Astrocyte of the hippocampus (primary cell): ENCODE measurements around the gene HEATR1.
"Not testable (repeated sequence)": the region's sequence is repeated elsewhere in the genome, so short reads cannot be mapped to it uniquely, and the experiment has no call there.

Experiments
- DNase-seq: peaks from one replicate; pipeline ENCODE4 v3.0.0; 2011; ENCODE audit warnings: low read depth, low spot score

The HEATR1 gene

DNA sequence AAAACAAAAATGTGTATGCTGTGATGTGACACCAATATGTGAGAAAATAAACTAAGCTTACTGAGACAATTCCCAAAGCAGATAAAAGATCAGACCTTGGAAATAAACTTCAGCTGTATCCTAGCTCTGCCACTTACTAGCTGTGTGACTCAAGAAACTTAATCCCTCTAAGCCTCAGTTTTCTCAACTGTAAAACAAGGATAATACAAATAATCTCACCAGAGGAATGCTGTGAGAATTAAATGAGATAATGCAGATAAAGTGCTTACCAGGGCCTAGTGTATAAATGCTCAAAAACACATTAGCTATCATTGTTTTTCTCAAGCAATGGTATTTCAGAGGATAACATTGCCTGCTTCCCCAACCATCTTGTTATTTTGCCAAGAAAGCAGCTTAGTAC, 2.1 kb downstream of the HEATR1 start:
- DNase-seq: no peak

DNA sequence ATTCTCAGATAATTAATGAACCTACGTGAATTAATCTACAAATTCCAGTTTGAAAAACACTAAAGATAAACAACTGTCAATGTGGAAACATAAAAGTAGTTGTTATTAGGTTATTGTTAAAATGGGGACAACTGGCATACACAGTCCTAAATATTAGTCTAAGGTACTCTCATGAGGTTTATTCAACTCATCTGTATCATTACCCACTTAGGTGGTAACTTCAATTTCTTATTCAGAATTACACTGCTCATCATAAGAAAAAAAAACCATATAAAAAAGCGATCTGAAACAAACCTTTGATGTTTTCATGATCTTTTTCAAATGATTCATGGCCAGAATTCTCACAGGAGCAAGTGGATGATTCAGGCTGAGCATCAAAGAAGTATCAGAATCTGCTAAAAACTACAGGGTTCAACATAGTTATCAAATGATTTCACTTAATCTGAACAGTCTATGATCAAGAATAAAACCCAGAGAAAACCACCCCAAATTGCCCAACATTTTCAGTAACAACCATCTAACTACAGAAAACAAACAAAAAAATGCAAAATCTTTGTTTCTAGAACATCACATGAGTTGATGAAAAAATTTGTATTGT, 13.7 kb downstream of the HEATR1 start:
- no peak for DNase-seq

DNA sequence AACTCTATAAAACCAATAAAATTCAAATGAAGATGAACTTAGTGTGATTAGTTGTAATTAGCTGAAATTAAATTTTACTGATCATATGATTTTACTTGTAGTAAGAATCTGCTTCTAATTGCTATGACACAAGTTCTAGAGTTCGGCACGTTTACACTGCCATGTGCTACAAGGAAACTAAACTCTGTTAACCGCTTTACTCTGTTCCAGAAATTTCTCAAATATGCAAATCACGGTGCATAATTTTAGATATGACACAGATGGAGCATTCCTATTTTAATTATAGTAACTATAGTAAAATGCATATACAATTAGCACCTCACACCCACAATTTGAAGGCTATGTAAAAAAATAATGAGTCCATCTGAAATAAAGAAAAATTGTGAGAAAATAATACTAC, 14.8 kb downstream of the HEATR1 start:
- DNase-seq: no peak

DNA sequence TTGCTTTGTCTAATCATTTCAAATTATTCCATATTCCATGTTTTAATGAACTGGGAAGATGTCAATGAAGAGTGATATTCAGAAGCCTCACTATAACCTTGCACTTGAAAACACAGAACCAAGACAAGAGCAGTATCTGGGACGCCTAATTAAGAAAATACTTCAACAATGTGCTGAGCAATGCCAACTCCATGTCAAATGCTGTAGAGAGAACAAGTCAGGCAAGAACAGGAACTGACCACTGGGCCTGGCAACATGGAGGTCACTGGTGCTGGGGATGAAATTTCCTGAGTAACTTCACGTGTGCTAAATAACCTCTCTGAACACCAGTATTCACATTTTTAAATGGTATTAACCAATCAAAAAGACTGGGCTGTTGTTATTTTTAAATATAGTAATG, 22.8 kb downstream of the HEATR1 start:
- DNase-seq: no peak

DNA sequence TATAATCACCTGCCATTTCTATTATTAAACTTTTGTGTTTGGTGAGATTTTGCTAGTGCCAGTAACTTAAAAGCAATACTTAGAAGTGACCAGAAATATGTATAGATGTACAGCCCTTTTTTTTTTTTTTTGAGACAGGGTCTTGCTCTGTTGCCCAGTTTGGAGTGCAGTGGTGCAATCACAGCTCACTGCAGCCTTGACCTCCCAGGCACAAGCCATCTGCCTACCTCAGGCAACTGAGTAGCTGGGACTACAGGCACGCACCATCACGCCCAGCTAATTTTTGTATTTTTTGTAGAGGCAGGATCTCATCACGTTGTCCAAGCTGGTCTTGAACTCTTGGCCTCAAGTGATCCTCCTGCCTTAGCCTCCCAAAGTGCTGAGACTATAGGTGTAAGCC, 23.9 kb downstream of the HEATR1 start:
- DNase-seq: not testable (repeated sequence)

DNA sequence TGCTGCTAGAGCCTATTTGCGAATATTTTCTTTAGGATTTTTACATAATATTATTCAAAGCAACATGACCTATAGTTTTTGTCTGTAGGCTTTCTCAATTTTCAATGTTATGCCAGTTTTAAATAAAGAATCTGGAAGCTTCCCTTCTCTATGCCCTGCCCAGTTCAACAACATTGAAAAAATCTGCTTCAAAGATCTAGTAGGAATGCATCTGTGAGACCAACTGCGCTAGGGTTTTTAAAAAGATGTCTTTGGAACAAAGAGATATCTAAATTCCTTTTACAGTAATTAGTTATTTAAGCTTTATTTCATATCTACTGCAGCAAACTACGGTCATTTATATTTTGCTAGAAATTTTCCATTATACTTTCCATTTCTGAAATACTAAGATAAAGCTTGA, 25.7 kb downstream of the HEATR1 start:
- DNase-seq: no peak

DNA sequence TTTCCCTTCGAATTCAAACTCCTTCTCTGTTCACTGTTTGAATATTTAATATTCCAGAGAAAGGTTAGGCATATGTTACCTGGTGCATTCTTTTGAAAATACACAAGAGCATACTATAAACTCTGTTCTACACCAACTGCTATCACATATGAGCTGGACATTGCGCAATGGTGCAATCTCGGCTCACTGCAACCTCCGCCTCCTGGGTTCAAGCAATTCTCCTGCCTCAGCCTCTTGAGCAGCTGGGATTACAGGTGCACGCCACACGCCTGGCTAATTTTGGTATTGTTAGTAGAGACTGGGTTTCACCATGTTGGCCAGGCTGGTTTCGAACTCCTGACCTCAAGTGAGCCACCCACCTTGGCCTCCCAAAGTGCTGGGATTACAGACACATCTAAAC, 27.3 kb downstream of the HEATR1 start:
- not testable (repeated sequence) for DNase-seq

DNA sequence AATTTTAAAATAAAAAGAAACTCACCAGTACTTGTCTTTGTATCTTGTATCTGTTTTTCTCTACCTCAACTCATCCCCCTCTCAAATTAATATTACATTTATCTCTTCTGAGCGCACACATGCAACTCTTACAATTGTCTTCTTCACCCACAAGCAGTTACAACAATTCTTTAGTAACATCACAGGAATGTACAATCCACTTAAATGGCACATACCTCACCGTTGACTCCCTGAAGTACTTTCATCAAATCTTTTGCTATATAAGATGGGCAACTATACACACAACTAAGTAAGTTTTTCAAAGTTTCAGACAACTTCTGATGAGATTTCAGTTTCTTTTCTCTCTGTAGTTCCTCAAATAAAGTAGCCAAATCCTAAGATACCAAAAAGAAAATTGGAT, 28.3 kb downstream of the HEATR1 start:
- peak; percentile 53 for DNase-seq

DNA sequence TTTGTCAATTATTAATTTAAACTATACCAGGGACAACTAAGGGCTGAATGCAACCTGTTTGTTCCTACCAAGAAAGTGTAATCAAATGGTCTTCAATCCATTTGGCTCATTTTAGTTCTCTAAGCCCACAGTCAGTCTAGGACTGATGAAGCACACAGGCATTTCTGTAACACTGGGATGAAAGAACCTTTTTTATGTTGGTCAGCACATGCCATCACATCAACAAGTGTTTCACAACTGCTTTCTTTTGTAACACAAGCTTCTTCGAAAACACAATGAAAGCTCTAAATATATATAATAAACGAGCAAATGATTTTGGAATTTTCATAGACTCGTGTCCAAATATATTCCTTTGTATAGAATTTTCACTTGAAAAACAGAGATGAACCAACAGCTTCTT, 28.8 kb downstream of the HEATR1 start:
- DNase-seq: peak; percentile 47

DNA sequence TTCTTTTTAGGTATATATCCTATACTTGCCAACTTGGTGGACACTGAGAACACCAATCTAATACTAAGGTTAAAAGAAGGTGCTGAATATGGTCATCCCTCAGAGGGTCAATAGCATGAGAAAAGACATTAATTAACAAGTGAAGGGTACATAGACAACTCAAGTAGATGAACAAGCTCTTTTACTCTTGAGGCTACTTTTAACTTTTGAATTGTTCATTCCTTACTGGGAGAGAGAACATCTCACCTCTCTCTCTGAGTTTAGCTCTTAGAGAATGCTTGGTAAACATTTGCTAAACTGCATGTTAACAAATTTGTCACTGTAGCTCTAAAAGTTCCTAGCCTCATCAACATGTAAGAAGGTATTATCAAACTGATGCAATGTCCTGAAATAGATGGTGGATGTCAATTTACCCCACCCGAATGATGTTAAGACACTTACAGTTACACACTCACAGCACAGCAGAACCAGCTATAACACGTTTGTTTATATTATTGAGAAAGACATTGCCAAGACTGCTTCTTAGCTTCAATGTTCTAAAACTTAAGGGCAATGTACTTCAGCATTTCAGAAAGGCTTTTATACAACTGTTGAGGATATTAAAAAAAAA, 35.9 kb downstream of the HEATR1 start:
- DNase-seq: no peak

DNA sequence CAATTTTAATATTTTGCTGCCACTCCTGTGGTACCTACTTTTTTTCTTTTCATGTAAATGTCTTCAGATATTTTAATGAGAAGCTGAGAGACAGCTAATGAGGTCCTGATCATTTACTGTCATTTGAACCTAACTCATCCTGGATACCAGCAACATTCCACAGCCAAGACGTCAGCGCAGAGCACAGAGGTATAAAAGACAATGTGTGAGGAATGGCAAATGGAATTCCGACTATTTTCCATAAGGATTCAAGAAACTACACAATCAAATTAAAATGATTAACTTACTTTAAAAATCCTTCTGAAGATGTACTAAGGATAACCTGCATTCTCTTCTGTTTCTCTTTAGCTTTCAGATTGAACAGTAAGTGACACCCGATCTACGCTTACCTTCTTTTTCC, 38.8 kb downstream of the HEATR1 start:
- DNase-seq: peak; percentile 11

DNA sequence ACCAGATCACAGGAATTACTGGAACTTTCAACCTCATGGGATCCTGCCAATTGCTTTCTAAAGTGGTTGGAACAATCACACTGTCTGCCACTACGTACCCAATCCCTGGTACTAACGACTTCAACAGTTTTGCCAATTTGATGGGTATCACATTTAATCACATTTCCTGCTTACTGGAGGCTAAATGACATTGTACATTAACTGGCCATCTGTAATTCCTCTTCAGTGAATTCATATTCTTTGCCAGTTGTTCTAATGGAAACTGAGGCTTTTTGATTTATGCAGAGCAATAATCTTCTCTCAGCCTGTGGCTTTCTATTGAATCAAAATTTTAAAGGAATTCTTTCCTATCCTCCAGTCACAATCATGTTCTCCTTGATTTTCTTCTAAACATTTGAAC, 42.3 kb downstream of the HEATR1 start:
- DNase-seq: no peak

DNA sequence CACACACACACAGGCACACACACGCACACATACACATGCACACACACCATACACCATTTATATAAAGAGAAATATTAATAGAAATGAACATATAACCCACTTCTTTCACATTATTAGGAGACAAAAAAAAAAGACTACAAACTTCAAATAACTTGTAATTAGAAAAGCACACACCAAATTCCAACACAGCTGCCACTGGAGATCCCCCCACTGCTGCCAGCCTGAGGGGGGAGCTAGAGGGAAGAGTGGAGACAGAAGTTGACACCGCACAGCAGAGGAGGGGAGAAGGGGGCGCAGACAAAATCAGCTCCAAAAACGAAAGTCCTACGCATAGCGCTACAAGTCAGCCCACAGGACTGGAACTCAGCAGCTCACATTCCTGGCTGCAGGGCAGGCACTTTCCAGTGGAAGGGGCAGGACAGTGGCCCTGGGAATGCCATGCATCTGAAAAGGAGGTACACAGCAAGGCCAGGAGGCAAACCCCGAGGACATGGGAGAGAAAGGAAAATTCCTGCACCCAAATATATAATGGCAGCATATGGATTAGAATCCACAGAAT, 44.0 kb downstream of the HEATR1 start:
- no peak for DNase-seq

DNA sequence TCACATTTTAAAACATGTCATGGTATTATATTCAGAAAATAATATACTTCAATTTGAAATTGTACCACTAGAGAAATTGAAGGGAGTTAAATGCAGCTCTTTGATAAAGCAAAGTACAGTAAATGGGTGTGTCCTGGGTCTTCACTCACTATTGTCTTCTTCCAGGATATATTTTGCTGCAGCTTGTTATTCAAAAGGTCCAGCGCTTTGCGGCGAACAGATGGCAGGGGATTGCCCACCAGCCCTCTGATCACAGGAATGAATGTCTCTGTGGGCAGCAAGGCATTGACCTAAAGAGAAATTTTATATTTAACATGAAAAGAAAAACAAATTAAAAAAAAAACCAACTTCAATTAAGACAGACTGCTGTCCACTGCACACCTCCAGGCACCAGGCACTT, 45.5 kb downstream of the HEATR1 start:
- no peak for DNase-seq

DNA sequence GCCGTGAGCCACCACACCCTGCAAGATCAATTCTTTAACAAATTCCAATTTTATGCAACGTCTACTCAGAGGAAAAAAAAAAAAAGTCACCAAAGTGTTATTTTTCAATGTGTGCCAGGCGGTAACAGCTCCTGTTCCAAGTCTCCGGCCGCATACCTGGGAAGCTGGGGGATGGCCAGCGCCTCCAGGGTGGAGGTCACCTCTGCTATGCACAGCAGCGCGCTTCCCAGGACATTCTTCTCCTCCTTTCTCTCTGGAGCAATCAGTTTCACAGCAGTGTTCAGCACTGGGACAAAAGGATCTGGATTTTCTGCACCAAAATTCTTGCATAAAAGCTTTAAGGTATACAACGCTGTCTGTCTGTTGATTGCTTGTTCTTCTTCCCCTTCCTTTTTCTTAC, 46.2 kb downstream of the HEATR1 start:
- no peak for DNase-seq

DNA sequence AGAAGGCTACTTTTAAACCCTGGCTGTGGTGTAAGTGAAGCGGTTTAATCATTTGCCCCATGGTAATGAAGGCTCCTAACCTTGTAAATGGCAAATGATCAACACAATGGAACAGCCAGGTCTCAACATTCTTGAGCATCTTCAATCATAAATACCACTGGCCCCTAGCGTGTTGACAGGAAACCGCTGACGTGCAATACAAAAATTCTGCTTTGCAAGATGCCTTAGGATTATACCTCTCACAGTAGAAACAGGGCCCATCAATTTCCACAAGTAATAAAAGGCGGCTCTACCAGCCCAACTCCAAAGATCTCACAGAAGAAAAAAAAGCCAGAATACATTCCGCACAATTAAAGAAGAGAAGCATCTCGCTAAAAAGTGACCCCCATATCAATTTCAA, 47.7 kb downstream of the HEATR1 start:
- no peak for DNase-seq

DNA sequence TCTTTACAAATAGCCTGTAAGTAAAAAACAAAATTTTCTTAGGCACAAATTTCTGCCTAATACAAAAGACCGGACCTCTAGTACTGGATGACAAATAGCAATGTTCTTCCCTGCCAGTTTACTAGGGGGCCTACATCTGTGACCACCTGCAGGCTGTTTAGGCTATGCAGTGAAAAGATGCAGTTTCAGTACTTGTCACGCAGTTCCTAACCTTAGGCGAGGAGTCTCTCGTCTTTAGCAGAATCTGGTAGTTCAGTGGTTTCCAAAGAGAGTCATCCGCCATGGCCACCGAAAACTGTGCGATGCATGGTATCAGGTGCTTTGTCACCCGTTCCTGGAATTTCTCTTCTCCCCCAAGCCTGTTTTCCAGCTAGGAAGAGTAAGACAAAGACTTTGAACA, 50.9 kb downstream of the HEATR1 start:
- DNase-seq: no peak

DNA sequence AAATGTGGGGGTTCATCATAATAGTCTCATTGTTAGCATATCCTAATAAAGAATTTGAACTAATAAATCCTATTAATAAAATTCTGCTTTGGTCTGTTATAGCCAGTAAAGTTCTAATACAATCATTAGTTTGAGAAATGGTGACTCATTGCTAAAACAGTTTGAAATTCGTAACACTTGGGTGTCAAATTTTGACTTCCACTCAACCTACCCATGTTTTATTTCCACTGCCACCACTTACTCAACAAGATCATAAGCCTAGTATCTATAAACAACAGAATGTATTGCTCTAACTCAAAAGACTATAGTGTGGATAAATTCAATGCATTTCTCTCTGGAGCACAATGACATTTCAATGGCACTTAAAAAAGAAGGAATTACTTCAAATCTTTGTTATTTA, 51.4 kb downstream of the HEATR1 start:
- DNase-seq: no peak

DNA sequence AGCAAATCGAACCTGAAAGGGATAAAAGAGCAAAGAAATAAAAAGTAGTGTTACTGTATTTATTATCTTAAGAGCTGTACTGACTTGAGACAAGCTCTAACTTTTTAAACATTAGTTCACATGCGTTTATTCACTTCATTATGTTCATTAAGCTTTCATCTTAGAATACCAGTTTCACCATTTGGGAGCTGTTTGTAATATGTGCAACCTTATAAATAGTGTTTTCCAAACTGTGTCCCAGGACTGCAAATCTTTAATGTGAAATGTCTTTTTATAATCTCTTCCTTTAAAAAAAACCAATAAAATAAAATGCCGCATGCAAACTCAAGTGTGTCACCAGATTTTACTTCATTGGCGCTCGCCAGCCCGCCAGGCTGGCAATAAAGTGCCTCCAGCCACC, 52.2 kb downstream of the HEATR1 start:
- no peak for DNase-seq

DNA sequence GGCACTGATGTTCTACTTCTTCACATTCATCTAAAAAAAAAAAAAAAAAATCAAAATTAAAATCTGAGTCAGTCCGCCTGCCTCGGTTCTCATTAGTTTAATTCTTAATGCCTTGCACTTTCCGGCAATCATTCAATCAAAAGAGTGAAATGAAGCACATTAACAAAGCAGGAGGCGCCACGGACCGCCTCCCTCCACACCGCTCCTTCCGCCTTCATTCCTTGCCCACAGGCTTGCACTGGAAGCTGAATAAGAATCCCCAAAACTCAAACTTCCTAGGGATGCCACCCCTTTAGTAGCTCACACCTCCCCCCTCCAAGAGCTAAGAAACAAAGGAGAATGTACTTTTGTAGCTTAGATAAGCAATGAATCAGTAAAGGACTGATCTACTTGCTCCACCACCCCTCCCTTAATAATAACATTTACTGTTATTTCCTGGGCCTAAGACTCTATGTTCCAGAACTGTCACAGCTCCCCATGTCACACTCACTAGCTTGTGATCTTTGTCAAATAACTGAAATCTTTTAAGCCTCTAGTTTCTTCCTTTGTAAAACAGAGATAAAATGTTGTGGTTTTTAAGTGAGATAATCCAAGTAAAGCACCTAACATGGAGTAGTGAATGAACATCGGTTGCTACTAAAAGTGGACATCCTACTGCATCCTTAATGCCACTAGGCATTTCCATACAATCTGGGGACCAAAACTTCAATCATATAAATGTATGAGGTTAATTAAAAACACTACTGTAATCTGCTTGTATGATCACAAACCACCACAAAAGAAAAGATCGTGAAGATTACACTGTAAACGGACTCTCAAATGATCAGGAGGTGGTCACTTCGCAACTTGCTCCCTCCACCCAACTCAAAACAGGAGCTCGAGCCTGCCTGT, 53.1 kb downstream of the HEATR1 start:
- DNase-seq: no peak

DNA sequence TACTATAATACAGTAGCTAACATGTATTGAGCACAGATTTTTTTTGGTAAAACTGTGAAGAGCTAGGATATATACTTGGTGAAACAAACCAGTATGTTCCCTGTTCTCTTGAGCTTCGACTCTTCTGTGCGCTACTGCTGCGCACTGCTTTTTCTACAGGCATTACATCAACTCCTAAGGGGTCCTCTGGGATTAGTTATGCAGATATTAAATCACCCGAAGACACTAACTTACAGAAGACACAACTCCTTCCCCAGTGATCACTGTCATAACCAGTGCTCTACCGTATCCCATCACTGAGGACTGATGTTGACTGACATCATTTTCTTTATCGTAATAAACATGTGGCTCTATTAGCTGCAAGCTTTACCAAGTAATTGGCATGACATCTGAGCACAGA, 55.9 kb downstream of the HEATR1 start:
- no peak for DNase-seq

DNA sequence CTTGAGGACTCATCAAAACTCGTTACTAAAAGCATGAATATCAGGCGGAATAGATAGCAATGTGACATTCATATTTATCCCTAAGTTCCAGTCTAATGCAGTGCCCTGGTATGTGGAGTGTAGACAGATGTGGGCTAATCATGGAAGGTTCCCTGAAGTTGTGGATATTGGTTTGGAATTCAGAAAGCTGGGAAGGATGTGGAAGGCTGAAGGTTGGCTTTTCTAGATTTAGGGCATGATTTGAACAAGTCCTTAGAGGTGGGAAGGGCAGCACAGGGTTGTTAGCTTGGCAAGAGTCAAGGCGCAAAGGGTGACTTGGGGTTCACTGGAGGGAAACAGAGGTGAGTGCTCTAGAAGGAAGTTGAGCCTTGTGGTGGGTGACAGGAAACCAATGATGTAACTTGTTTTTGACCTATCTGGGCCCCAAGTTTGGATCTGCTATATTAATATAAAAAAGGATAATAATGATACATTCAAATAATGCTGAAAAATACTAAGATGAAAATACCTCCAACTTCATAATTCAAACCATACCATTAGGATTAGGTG, 58.6 kb downstream of the HEATR1 start:
- DNase-seq: no peak
